ENCODE measurements around the gene LRP8. TPM values are rescaled to one million over a fixed set of nuclear protein-coding genes. Genes with fewer than 3 reads are reported as not detected.

The LRP8 gene
- total RNA-seq, 4 donors from 2014 or later, result 0.76 to 4.0 (median 2.0) TPM

DNA sequence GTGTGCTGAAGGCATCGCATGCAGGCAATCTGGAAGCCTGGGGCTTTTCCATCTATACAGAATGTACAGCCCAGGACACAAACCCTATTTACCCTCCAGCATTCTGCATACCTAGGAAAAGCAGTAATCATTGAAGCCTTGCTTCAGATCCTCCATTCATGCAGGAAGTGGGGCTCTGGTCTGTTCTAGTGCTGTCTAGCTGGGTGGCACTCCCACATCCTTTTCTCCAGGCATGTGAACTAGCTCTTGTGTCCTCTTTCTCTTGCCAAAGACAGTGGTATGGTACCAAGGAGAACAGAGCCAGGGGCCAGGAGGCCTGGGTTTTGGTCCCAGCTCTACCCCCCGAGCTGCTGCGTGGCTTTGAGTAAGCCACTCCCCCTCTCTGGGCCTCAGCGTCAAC, 21.7 kb downstream of the LRP8 start:
- DNase-seq (ENCODE audit: low spot score in 2 of 2), result no peak
- TF ChIP-seq, protein P1, sequence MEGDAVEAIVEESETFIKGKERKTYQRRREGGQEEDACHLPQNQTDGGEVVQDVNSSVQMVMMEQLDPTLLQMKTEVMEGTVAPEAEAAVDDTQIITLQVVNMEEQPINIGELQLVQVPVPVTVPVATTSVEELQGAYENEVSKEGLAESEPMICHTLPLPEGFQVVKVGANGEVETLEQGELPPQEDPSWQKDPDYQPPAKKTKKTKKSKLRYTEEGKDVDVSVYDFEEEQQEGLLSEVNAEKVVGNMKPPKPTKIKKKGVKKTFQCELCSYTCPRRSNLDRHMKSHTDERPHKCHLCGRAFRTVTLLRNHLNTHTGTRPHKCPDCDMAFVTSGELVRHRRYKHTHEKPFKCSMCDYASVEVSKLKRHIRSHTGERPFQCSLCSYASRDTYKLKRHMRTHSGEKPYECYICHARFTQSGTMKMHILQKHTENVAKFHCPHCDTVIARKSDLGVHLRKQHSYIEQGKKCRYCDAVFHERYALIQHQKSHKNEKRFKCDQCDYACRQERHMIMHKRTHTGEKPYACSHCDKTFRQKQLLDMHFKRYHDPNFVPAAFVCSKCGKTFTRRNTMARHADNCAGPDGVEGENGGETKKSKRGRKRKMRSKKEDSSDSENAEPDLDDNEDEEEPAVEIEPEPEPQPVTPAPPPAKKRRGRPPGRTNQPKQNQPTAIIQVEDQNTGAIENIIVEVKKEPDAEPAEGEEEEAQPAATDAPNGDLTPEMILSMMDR (IDR thresholded peaks at IDR 0.05), result no peak
- TF ChIP-seq POLR2A (IDR thresholded peaks at IDR 0.05), result no peak
- intact Hi-C loops (cut with DNase I; ENCODE audit: low total_unique reads), result no loop called here
- H3K4me3 ChIP-seq (ENCODE audit: low read depth, poor library complexity, severe bottlenecking), result no peak overlapping the region
- 63 to 74% methylated on average over 4 of the region's 4 CpGs for WGBS, 2 donors

DNA sequence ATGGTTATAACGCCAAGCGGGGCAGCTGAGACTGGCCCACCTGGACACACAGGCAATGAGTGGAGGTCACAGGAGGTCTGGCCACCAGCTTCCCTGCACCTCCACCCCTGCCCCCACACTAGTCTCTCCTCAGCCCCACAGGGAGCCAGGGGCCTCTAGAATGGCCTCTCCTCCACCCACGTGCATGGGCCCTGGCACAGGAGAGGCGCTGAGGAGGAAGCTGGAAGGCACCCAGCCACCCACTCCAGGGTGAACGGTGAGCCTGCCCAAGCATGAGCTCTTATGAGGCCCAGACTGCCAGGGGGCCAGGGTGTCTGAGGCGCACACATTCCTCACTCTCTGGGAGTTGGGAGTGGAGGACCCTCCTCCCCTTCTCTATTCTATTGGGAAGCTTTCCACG, 22.2 kb downstream of the LRP8 start:
- DNase-seq (ENCODE audit: low spot score in 2 of 2), result no peak
- H3K4me3 ChIP-seq (ENCODE audit: low read depth, poor library complexity, severe bottlenecking), result no peak overlapping the region
- intact Hi-C loops (cut with DNase I; ENCODE audit: low total_unique reads), result no loop called here
- no peak for TF ChIP-seq POLR2A (IDR thresholded peaks at IDR 0.05)
- TF ChIP-seq, protein P1 (IDR thresholded peaks at IDR 0.05), result no peak
- WGBS, 2 donors, result 44 to 48% methylated on average over 7 of the region's 7 CpGs

DNA sequence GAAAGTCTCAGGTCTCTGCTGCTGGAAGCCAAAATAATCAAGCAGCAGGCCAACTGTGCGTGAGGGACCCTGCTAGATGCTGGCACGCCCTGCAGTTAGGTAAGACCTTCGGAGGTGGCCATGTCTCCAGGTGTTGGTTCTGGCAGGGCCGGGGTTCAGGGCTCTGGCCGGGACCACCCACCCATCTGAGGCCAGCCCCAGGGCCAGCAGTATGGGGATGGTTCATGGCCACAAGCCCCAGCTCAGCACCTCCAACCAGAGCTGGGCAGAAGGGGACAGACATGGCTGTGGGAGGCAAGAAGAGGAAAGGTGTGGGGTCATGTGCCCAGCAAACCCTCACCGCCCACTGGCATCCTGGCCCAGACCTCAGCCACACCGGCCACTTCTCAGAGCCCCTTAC, 23.3 kb downstream of the LRP8 start:
- no peak for DNase-seq (ENCODE audit: low spot score in 2 of 2)
- H3K4me3 ChIP-seq (ENCODE audit: low read depth, poor library complexity, severe bottlenecking), result no peak overlapping the region
- 84 to 91% methylated on average over 7 of the region's 7 CpGs for WGBS, 2 donors
- intact Hi-C loops (cut with DNase I; ENCODE audit: low total_unique reads), result no loop called here
- TF ChIP-seq, protein P1 (IDR thresholded peaks at IDR 0.05), result no peak
- TF ChIP-seq POLR2A (IDR thresholded peaks at IDR 0.05), result no peak

DNA sequence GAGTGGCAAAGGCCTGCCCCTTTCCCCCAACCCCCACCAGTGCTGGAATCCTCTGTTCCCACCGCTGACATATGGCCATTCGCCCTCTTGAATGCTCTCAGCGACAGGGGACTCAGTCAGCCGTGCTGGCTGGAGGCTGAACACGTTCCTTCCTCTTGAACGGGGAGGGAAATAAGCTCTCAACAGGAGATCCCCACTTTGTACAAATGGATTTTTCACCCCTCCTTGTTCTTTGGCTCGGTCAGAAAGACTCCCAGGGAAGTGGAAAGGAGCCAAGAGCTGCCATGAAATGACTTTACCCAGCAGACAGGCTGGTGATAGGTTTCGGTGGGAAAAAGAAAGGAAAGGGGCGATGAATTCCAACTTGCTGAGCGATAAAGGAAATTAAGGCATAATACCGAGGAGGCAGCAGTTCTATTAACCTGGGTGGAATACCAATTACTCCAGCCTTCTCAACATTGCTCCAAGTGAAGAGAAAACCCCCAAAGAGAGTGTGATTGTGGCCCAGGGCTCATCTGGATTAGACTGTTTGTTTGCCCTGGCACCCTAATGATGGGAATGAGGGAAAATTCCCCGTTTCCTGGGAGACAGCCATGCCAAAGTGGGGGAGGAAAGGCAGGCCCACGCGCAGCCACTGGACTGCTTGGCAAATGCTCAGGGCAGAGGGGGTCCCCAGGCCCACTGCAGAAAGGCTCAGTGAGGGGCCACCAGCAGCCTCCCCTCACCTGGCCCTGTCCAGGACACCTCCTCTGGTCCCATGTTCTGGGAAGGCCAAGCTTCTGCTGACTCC, 23.9 kb downstream of the LRP8 start:
- TF ChIP-seq POLR2A (IDR thresholded peaks at IDR 0.05), result no peak
- TF ChIP-seq, protein P1 (IDR thresholded peaks at IDR 0.05), result no peak
- 66 to 68% methylated on average over 14 of the region's 14 CpGs for WGBS, 2 donors
- H3K4me3 ChIP-seq (ENCODE audit: low read depth, poor library complexity, severe bottlenecking), result no peak overlapping the region
- intact Hi-C loops (cut with DNase I; ENCODE audit: low total_unique reads), result no loop called here
- DNase-seq (ENCODE audit: low spot score in 2 of 2), result no peak

DNA sequence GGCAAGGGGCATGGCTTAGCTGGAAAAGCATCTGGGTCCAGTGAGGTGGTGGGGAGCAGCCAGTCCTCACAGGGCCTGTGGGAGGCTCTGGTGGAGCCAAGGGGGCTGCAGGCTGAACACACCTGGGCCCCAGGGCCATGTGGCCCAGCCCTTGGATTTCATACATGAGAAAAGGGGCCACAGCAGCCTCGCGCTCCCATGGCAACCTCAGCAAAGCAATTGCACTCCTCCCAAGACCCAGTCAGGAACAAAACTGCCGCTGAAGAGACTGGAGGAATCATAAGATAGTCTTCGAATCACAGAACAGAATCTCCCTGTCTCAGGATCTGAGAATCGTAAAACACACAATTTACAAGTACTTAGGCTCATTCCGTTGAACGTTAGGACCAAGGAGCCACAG, 24.6 kb downstream of the LRP8 start:
- intact Hi-C loops (cut with DNase I; ENCODE audit: low total_unique reads), result no loop called here
- no peak overlapping the region for H3K4me3 ChIP-seq (ENCODE audit: low read depth, poor library complexity, severe bottlenecking)
- DNase-seq (ENCODE audit: low spot score in 2 of 2), result no peak
- TF ChIP-seq, protein P1 (IDR thresholded peaks at IDR 0.05), result no peak
- no peak for TF ChIP-seq POLR2A (IDR thresholded peaks at IDR 0.05)
- 87 to 90% methylated on average over 7 of the region's 7 CpGs for WGBS, 2 donors

DNA sequence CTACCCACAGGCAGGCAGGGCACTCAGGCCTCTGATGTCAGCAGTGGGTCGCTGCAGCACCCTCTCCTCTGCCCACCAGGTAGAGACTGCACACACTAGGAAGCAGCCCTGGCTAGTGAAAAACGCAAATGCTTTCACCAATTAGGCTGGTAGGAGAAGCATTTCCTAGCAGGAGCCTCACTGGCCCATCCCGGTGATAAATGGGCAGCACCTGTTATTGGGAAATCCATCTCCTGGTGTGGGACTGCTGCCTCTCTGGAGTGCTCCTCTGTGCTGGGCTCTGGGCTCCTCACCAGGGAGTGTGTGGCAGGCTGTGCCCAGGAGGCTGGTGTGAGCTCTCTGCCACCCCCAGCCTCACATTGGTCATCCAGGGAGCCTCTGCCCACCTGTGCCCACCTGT, 28.6 kb downstream of the LRP8 start:
- intact Hi-C loops (cut with DNase I; ENCODE audit: low total_unique reads), result no loop called here
- no peak overlapping the region for H3K4me3 ChIP-seq (ENCODE audit: low read depth, poor library complexity, severe bottlenecking)
- no peak for TF ChIP-seq POLR2A (IDR thresholded peaks at IDR 0.05)
- TF ChIP-seq, protein P1 (IDR thresholded peaks at IDR 0.05), result no peak
- no peak for DNase-seq (ENCODE audit: low spot score in 2 of 2)
- WGBS, 2 donors, result 79 to 89% methylated on average over 3 of the region's 3 CpGs
